MM.1S (cell line): ENCODE results near the gene TFDP2.

ENCODE experiments used
- EZH2 ChIP-seq: fragments of 300-600 bp; sonication (generic); optimal IDR thresholded peaks from 2 replicates; pipeline ENCODE3; 2017; ENCODE audit warnings: low read depth, mild to moderate bottlenecking, antibody characterized with exemption, low read length, mixed read lengths
- TF ChIP-seq, protein P1 (sequence below): fragments of 300-600 bp; sonication (generic); IDR thresholded peaks from 2 replicates; pipeline ENCODE4 v1.5.1; 2016; ENCODE audit warnings: antibody characterized with exemption, low read length, mixed read lengths

GRCh38 chr3:142188846-142189245 lies 39.5 kb upstream of the TFDP2 start:
- TF ChIP-seq, protein P1, sequence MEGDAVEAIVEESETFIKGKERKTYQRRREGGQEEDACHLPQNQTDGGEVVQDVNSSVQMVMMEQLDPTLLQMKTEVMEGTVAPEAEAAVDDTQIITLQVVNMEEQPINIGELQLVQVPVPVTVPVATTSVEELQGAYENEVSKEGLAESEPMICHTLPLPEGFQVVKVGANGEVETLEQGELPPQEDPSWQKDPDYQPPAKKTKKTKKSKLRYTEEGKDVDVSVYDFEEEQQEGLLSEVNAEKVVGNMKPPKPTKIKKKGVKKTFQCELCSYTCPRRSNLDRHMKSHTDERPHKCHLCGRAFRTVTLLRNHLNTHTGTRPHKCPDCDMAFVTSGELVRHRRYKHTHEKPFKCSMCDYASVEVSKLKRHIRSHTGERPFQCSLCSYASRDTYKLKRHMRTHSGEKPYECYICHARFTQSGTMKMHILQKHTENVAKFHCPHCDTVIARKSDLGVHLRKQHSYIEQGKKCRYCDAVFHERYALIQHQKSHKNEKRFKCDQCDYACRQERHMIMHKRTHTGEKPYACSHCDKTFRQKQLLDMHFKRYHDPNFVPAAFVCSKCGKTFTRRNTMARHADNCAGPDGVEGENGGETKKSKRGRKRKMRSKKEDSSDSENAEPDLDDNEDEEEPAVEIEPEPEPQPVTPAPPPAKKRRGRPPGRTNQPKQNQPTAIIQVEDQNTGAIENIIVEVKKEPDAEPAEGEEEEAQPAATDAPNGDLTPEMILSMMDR: no peak
- no peak for TF ChIP-seq EZH2
